ENCODE results near the gene FSTL5.
A peak's percentile ranks its signal among the peaks of the same experiment; 100 is the strongest.

The FSTL5 gene

DNA sequence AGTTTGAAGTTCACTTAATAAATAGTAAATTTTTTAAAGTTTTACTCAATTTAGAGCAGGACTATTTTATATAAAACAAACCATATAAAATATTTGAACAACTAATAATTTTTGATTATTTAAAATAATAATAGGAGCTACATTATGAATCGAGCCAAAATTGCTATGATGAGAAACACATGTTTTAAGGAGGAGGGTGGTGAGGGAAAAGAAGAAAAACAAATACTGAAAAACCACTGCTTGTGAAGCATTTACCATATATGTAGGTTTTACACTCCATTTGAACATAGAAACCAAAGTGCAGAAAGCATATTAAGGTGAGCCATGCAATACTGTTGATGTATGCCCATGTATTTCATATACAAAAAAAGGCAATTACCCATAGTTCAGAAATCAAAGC, 448.9 kb downstream of the FSTL5 start:
- DNase-seq (ENCODE audit: extremely low read depth, insufficient read length), result no peak
- H3K27me3 ChIP-seq (replicated peaks; ENCODE audit: control insufficient read depth, insufficient read depth, low read length), result no peaks in the 10 kb centered on the region
- no peaks in the 10 kb centered on the region for H3K36me3 ChIP-seq (ENCODE audit: control insufficient read depth, insufficient read depth, low read length)
- no peak overlapping the region for H3K4me3 ChIP-seq (replicated peaks; ENCODE audit: low read depth, low read length)
- TF ChIP-seq, protein P1, sequence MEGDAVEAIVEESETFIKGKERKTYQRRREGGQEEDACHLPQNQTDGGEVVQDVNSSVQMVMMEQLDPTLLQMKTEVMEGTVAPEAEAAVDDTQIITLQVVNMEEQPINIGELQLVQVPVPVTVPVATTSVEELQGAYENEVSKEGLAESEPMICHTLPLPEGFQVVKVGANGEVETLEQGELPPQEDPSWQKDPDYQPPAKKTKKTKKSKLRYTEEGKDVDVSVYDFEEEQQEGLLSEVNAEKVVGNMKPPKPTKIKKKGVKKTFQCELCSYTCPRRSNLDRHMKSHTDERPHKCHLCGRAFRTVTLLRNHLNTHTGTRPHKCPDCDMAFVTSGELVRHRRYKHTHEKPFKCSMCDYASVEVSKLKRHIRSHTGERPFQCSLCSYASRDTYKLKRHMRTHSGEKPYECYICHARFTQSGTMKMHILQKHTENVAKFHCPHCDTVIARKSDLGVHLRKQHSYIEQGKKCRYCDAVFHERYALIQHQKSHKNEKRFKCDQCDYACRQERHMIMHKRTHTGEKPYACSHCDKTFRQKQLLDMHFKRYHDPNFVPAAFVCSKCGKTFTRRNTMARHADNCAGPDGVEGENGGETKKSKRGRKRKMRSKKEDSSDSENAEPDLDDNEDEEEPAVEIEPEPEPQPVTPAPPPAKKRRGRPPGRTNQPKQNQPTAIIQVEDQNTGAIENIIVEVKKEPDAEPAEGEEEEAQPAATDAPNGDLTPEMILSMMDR (IDR thresholded peaks at IDR 0.05; ENCODE audit: insufficient read depth, low read length, poor library complexity, severe bottlenecking), result no peak

DNA sequence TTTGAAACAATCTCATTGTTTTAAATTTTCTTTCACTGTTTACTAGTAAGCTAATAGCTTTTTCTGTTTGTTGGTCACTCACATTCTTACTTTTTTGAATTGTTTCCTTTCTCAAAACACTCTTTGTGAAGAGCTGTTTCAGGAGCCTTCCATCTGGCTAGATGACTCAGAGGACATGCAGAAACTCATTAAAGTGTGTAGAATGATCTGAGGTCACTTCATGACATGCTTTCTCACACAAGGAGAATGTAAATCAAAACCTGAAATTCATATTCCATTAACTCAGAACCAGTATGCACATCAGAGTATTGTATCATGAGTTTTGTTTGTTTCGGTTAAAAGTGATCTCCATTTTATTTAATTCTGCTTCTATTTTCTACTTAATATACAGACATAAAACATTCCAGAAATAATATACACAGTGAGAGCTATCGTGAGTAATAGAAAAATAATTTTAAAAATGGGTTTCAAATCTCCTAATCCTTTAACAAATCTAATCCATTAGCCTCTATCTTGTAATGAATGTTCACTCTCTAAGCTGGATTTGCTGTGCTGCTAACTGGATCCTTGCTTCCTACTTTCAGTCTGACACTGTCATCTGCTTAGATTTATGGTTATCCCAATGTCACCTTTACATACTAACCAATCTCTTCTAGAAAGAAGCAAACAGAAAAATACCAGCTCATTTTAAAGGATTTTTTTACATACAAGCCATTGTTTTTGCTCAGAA, 449.6 kb downstream of the FSTL5 start:
- TF ChIP-seq, protein P1 (IDR thresholded peaks at IDR 0.05; ENCODE audit: insufficient read depth, low read length, poor library complexity, severe bottlenecking), result no peak
- Histone ChIP-seq H3K36me3 (ENCODE audit: control insufficient read depth, insufficient read depth, low read length) (no peaks in the 10 kb centered on the region), H3K4me3 (replicated peaks; ENCODE audit: low read depth, low read length) (no peak overlapping the region), H3K27me3 (replicated peaks; ENCODE audit: control insufficient read depth, insufficient read depth, low read length) (no peaks in the 10 kb centered on the region)
- no peak for DNase-seq (ENCODE audit: extremely low read depth, insufficient read length)

DNA sequence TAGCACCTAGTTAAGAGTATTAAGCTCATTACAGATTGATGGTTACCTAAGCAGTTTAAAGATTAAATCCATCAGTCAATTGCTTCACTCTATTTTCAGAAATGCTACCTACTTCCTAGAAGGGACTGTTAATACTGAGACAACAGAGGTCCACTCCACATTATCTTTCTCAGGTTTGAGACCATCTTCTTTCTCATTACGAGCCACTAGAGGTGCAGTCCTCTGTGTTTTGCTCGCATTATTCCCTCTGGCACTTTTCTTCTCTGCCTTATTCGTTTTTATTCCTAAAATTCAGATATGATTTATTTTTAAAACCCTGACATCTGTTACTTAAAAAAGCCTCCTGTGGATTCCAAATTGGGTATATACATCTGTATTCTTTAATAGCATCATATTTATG, 459.1 kb downstream of the FSTL5 start:
- Histone ChIP-seq H3K27me3 (replicated peaks; ENCODE audit: control insufficient read depth, insufficient read depth, low read length) (no peaks in the 10 kb centered on the region), H3K36me3 (ENCODE audit: control insufficient read depth, insufficient read depth, low read length) (no peaks in the 10 kb centered on the region), H3K4me3 (replicated peaks; ENCODE audit: low read depth, low read length) (no peak overlapping the region)
- TF ChIP-seq, protein P1 (IDR thresholded peaks at IDR 0.05; ENCODE audit: insufficient read depth, low read length, poor library complexity, severe bottlenecking), result no peak
- DNase-seq (ENCODE audit: extremely low read depth, insufficient read length), result no peak

DNA sequence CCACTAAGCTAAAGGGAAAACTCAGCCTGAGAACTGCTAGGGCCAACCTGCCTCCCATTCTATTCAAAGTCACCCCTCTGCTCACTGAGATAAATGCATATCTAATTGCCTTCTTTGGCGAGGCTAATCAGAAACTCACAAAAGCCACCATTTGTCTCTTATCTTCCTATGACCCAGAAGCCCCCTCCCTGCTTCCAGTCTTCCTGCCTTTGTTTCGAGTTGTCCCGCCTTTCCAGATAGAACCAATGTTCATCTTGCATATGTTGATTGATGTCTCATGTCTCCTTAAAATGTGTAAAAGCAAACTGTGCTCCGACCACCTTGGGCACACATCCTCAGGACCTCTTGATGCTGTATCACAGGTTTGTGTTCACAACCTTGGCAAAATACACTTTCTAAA, 459.8 kb downstream of the FSTL5 start:
- no peaks in the 10 kb centered on the region for H3K27me3 ChIP-seq (replicated peaks; ENCODE audit: control insufficient read depth, insufficient read depth, low read length)
- no peaks in the 10 kb centered on the region for H3K36me3 ChIP-seq (ENCODE audit: control insufficient read depth, insufficient read depth, low read length)
- DNase-seq (ENCODE audit: extremely low read depth, insufficient read length), result no peak
- no peak overlapping the region for H3K4me3 ChIP-seq (replicated peaks; ENCODE audit: low read depth, low read length)
- TF ChIP-seq, protein P1 (IDR thresholded peaks at IDR 0.05; ENCODE audit: insufficient read depth, low read length, poor library complexity, severe bottlenecking), result no peak

DNA sequence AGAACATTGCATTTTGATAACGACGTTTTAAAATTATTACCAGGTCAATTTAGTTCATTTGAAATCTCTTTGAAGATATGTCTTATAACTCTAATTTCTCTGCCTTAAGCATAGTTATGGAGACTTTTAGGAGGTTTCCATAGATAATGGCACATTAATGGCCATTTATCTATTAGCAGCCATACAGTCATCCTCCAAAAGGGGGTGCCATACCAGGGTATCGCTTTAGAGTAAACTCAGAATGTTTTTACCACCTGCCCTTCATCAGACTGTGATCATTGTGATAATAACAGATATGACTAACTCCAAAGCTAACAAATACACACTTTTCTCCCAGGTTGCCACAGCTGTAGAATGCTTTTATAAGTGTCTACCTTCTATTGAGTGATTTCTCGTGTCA, 461.5 kb downstream of the FSTL5 start:
- H3K27me3 ChIP-seq (replicated peaks; ENCODE audit: control insufficient read depth, insufficient read depth, low read length), result no peaks in the 10 kb centered on the region
- TF ChIP-seq, protein P1 (IDR thresholded peaks at IDR 0.05; ENCODE audit: insufficient read depth, low read length, poor library complexity, severe bottlenecking), result peak; percentile 42
- no peak for DNase-seq (ENCODE audit: extremely low read depth, insufficient read length)

DNA sequence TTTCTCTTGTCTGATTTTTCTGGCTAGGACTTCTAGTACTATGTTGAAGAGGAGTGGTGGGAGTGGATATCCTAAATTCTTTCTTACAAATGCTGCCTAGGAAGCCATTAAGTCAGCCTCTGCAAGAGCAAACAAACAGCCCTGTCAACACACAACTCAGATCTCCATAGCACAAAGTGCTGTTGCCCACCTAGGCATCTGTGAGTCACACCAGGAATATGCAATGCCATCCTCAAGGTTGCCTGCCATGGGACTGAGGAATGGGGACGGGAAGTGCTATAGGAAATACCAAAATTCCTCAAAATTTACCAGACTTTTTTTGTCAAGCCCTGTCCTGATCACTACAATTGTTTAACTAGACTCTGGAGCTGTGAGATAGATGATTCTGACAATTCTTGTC, 466.9 kb downstream of the FSTL5 start:
- TF ChIP-seq, protein P1 (IDR thresholded peaks at IDR 0.05; ENCODE audit: insufficient read depth, low read length, poor library complexity, severe bottlenecking), result no peak
- Histone ChIP-seq H3K36me3 (ENCODE audit: control insufficient read depth, insufficient read depth, low read length) (no peaks in the 10 kb centered on the region), H3K4me3 (replicated peaks; ENCODE audit: low read depth, low read length) (no peak overlapping the region), H3K27me3 (replicated peaks; ENCODE audit: control insufficient read depth, insufficient read depth, low read length) (no peaks in the 10 kb centered on the region)
- DNase-seq (ENCODE audit: extremely low read depth, insufficient read length), result no peak

More for the DNA sequence above, 461.5 kb downstream of the FSTL5 start:
- no peaks in the 10 kb centered on the region for H3K36me3 ChIP-seq (ENCODE audit: control insufficient read depth, insufficient read depth, low read length)
- no peak overlapping the region for H3K4me3 ChIP-seq (replicated peaks; ENCODE audit: low read depth, low read length)

Data from GM06990 (cell line).